HCT116 (cell line): ENCODE measurements around the gene ANKRD30B. TPM values are rescaled to one million over a fixed set of nuclear protein-coding genes. Genes with fewer than 3 reads are reported as not detected.

ENCODE experiments used
- ATAC-seq: fragments of 200-7000 bp; cut with Tn5 transposase; 2 replicates; pipeline ENCODE4 v1.9.1; 2020; ENCODE audit warnings: mild to moderate bottlenecking, moderate library complexity
- BruUV-seq: library from RNA; stranded (reverse); fragments of 400-500 nt; replicated peaks from 2 replicates; lab custom pipeline; 2021; lab: Mats Ljungman, UMichigan
- CTCF ChIA-PET: fragments of 300-600 bp; sonication (Branson Sonifier 250); formaldehyde crosslinking; loops from one replicate; lab custom pipeline; 2021; ENCODE audit warnings: antibody characterized with exemption; lab: Charles Lee
- POLR2A ChIA-PET: fragments of 300-600, 350-600 bp; sonication (Branson Sonifier 250); formaldehyde crosslinking; loops from one replicate; lab custom pipeline; 2021; ENCODE audit warnings: antibody characterized with exemption; lab: Charles Lee
- RAD21 ChIA-PET, 2 experiments: fragments of 300-600 bp; sonication (Branson Sonifier 250); formaldehyde crosslinking; loops; one replicate each; lab custom pipeline; 2023; ENCODE audit warnings: low total read pairs in 2 of 2; ENCODE audit not compliant: uncharacterized antibody in 2 of 2, unreplicated experiment in 2 of 2, low non-redundant PET in 1 of 2; lab: Charles Lee
- DNase-seq: peaks from one replicate; pipeline ENCODE4 v3.0.0-alpha.2; 2010; ENCODE audit warnings: low read depth, low spot score
- H2AFZ ChIP-seq: fragments of 200-600 bp; shearing (Covaris generic), sonication (generic); 2 replicates; pipeline ENCODE4 v1.6.1; 2017; ENCODE audit warnings: low read depth, mixed run types, mixed read lengths, antibody characterized with exemption, low read length; ENCODE audit not compliant: poor library complexity, severe bottlenecking
- H3K27ac ChIP-seq: 2 replicates; pipeline ENCODE4 v1.5.1; 2012; ENCODE audit warnings: low read depth, low read length
- H3K27me3 ChIP-seq: fragments of 200-600 bp; sonication (generic); 2 replicates; pipeline ENCODE4 v1.6.1; 2016; ENCODE audit warnings: mixed run types, low read length, mixed read lengths; ENCODE audit not compliant: insufficient read depth
- H3K36me3 ChIP-seq, 2 experiments: fragments of 200-500 bp in 1 of 2; fragments of 200-600 bp in 1 of 2; sonication (Bioruptor generic) in 1 of 2; sonication (generic) in 1 of 2; 2 replicates each; pipeline versions ENCODE4 v1.5.1 to v1.6.1; 2014 to 2016; ENCODE audit warnings: low read length in 2 of 2, inconsistent platforms in 1 of 2, mixed read lengths in 1 of 2, mixed run types in 1 of 2; ENCODE audit not compliant: insufficient read depth in 2 of 2, control insufficient read depth in 1 of 2
- H3K4me1 ChIP-seq, 2 experiments: fragments of 200-600 bp in 1 of 2; sonication (generic) in 1 of 2; 2 replicates each; pipeline versions ENCODE4 v1.5.1 to v1.6.1; 2012 to 2017; ENCODE audit warnings: low read length in 2 of 2, inconsistent platforms in 1 of 2, mild to moderate bottlenecking in 1 of 2, mixed read lengths in 1 of 2, mixed run types in 1 of 2, moderate library complexity in 1 of 2; ENCODE audit not compliant: insufficient read depth in 2 of 2, control insufficient read depth in 1 of 2
- H3K4me2 ChIP-seq: fragments of 200-600 bp; sonication (generic); 2 replicates; pipeline ENCODE4 v1.6.1; 2017; ENCODE audit warnings: mixed run types, low read length, mixed read lengths
- H3K4me3 ChIP-seq, 2 experiments: fragments of 200-600 bp in 1 of 2; sonication (generic) in 1 of 2; replicated peaks in 1 of 2; 2 replicates each; pipeline ENCODE4 v1.5.1; 2011 to 2016; ENCODE audit warnings: low read length in 2 of 2, control low read depth in 1 of 2, low read depth in 1 of 2, mild to moderate bottlenecking in 1 of 2, mixed read lengths in 1 of 2, mixed run types in 1 of 2
- H3K79me2 ChIP-seq: fragments of 200-600 bp; sonication (generic); 2 replicates; pipeline ENCODE4 v1.6.1; 2017; ENCODE audit warnings: mild to moderate bottlenecking, mixed run types, low read length, moderate library complexity, mixed read lengths; ENCODE audit not compliant: insufficient read depth
- H3K9ac ChIP-seq: fragments of 200-600 bp; sonication (generic); 2 replicates; pipeline ENCODE4 v1.6.1; 2016; ENCODE audit warnings: low read length, mixed read lengths
- H3K9me2 ChIP-seq: fragments of 200-600 bp; sonication (generic), shearing (Covaris generic); 2 replicates; pipeline ENCODE4 v1.6.1; 2017; ENCODE audit warnings: mixed run types, mild to moderate bottlenecking, moderate library complexity; ENCODE audit not compliant: insufficient read depth
- H3K9me3 ChIP-seq, 2 experiments: fragments of 200-500 bp in 1 of 2; fragments of 200-600 bp in 1 of 2; sonication (Bioruptor generic) in 1 of 2; sonication (generic) in 1 of 2; 2 replicates each; pipeline ENCODE4 v1.6.1; 2014 to 2017; ENCODE audit warnings: low read length in 2 of 2, mixed read lengths in 2 of 2, inconsistent platforms in 1 of 2, low read depth in 1 of 2, mild to moderate bottlenecking in 1 of 2, mixed run types in 1 of 2, moderate library complexity in 1 of 2; ENCODE audit not compliant: control insufficient read depth in 1 of 2, insufficient read depth in 1 of 2
- H4K20me1 ChIP-seq: fragments of 200-600 bp; sonication (generic), shearing (Covaris generic); 2 replicates; pipeline ENCODE4 v1.6.1; 2017; ENCODE audit warnings: mixed run types, mild to moderate bottlenecking, moderate library complexity; ENCODE audit not compliant: insufficient read depth
- ATF3 ChIP-seq: IDR thresholded peaks from 2 replicates; pipeline ENCODE4 v1.6.1; 2012
- CBX3 ChIP-seq: IDR thresholded peaks from 2 replicates; pipeline ENCODE4 v1.6.1; 2012; ENCODE audit warnings: low read depth
- CEBPB ChIP-seq: IDR thresholded peaks from 2 replicates; pipeline ENCODE4 v1.6.1; 2012; ENCODE audit warnings: low read depth
- ELF1 ChIP-seq: IDR thresholded peaks from 2 replicates; pipeline ENCODE4 v1.6.1; 2012; ENCODE audit warnings: low read depth, borderline replicate concordance
- EZH2 ChIP-seq: fragments of 200-600 bp; sonication (generic); IDR thresholded peaks from 2 replicates; pipeline ENCODE4 v1.6.1; 2017; ENCODE audit warnings: antibody characterized with exemption, mixed run types
- EZH2phosphoT487 ChIP-seq: fragments of 200-600 bp; IDR thresholded peaks from 2 replicates; pipeline ENCODE4 v1.6.1; 2018; ENCODE audit warnings: antibody characterized with exemption, borderline replicate concordance
- JUND ChIP-seq: IDR thresholded peaks from 2 replicates; pipeline ENCODE4 v1.6.1; 2012
- POLR2AphosphoS5 ChIP-seq: IDR thresholded peaks from 2 replicates; pipeline ENCODE4 v1.6.1; 2011; ENCODE audit warnings: mild to moderate bottlenecking, low read depth, low read length, moderate library complexity
- REST ChIP-seq: IDR thresholded peaks from 2 replicates; pipeline ENCODE4 v1.6.1; 2012; ENCODE audit warnings: low read depth
- SIN3A ChIP-seq: IDR thresholded peaks from 2 replicates; pipeline ENCODE4 v1.6.1; 2012; ENCODE audit warnings: low read depth
- SP1 ChIP-seq: IDR thresholded peaks from 2 replicates; pipeline ENCODE4 v1.6.1; 2012; ENCODE audit warnings: low read depth
- SRF ChIP-seq: IDR thresholded peaks from 2 replicates; pipeline ENCODE4 v1.6.1; 2012; ENCODE audit warnings: low read depth
- TCF7L2 ChIP-seq: IDR thresholded peaks from 2 replicates; pipeline ENCODE4 v1.7.0; 2011; ENCODE audit warnings: borderline replicate concordance, inconsistent platforms; ENCODE audit not compliant: insufficient read depth, insufficient read length; ENCODE audit errors: extremely low read depth
- ZFX ChIP-seq: fragments of 450-650 bp; IDR thresholded peaks from 2 replicates; pipeline ENCODE4 v1.6.1; 2017
- intact Hi-C: fragments of 100-400 bp; cut with micrococcal nuclease; formaldehyde crosslinking; loops from 2 replicates; pipeline ENCODE4 v1.10.0; 2022
- total RNA-seq: library from RNA; stranded (reverse); gene quantifications from one replicate; pipeline ENCODE4 v1.2.1, GENCODE V29; 2021; ENCODE audit not compliant: unreplicated experiment
- TF ChIP-seq, protein P1 (sequence below): IDR thresholded peaks from 2 replicates; pipeline ENCODE4 v1.6.1; 2011; ENCODE audit warnings: mild to moderate bottlenecking, low read length, moderate library complexity; ENCODE audit not compliant: insufficient replicate concordance; ENCODE audit errors: extremely low read depth

The ANKRD30B gene
- total RNA-seq, 1 experiment from 2014 or later = not detected

GRCh38 chr18:14746897-14747296 is 1.1 kb upstream of the ANKRD30B start:
- no peaks in the 10 kb centered on the region for H3K79me2 ChIP-seq
- H3K4me2 ChIP-seq = no peak overlapping the region
- H2AFZ ChIP-seq = no peak overlapping the region
- TF ChIP-seq CEBPB (no peak), ZFX (no peak), EZH2 (no peak), POLR2AphosphoS5 (no peak), EZH2phosphoT487 (no peak), TCF7L2 (no peak), SRF (no peak), ELF1 (no peak), SIN3A (no peak)
- no peaks in the 10 kb centered on the region for H3K27me3 ChIP-seq
- no peaks in the 10 kb centered on the region for H3K36me3 ChIP-seq
- ATAC-seq (no peak), DNase-seq (no peak)
- intact Hi-C loops = no loop called here
- BruUV-seq = no TSS peak
- H3K4me1 ChIP-seq = no peaks in the 10 kb centered on the region
- H3K9me3 ChIP-seq = peaks cover 0 to 3% of the 10 kb centered on the region in 2 experiments; a peak in 2 of 4 replicates
- ChIA-PET RAD21 (no interaction called here), POLR2A (no interaction called here), CTCF (no interaction called here)
- H3K27ac ChIP-seq = no peak overlapping the region
- no peak overlapping the region for H3K4me3 ChIP-seq
- H4K20me1 ChIP-seq = no peaks in the 10 kb centered on the region
- H3K9ac ChIP-seq = no peak overlapping the region
- no peaks in the 10 kb centered on the region for H3K9me2 ChIP-seq

DNA sequence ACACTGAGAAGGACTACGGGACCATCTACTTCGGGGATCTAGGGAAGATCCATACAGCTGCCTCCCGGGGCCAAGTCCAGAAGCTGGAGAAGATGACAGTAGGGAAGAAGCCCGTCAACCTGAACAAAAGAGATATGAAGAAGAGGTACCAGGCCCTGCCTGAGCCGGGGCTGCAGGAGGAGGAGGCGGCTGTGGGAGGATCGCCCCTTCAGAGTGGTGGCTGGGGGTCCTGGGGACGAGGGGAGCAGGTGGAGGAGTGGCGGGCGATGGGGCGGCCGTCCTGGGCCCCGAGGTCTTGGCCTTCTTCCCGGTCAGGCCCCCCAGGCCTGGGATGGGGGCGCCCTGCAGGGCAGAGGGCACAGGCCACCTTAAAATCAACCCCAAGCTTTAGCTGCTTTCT is 524 bp downstream of the ANKRD30B start:
- H3K79me2 ChIP-seq = no peaks in the 10 kb centered on the region

More for the DNA sequence above, 524 bp downstream of the ANKRD30B start:
- TF ChIP-seq POLR2AphosphoS5 (no peak), JUND (no peak), CBX3 (no peak), ATF3 (no peak), SP1 (no peak), REST (no peak)
- TF ChIP-seq, protein P1, sequence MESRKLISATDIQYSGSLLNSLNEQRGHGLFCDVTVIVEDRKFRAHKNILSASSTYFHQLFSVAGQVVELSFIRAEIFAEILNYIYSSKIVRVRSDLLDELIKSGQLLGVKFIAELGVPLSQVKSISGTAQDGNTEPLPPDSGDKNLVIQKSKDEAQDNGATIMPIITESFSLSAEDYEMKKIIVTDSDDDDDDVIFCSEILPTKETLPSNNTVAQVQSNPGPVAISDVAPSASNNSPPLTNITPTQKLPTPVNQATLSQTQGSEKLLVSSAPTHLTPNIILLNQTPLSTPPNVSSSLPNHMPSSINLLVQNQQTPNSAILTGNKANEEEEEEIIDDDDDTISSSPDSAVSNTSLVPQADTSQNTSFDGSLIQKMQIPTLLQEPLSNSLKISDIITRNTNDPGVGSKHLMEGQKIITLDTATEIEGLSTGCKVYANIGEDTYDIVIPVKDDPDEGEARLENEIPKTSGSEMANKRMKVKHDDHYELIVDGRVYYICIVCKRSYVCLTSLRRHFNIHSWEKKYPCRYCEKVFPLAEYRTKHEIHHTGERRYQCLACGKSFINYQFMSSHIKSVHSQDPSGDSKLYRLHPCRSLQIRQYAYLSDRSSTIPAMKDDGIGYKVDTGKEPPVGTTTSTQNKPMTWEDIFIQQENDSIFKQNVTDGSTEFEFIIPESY = no peak
- TF ChIP-seq, all 23 proteins: peak for 0
- RAD21 ChIA-PET = no interaction called here
- peaks cover 3 to 4% of the 10 kb centered on the region in 2 experiments; a peak in 2 of 4 replicates for H3K9me3 ChIP-seq
- no peaks in the 10 kb centered on the region for H4K20me1 ChIP-seq
- BruUV-seq = no TSS peak
- POLR2A ChIA-PET = no interaction called here
- no peak overlapping the region for H3K9ac ChIP-seq
- CTCF ChIA-PET = no interaction called here
- no peaks in the 10 kb centered on the region for H3K27me3 ChIP-seq
- no peaks in the 10 kb centered on the region for H3K9me2 ChIP-seq
- no peak overlapping the region for H3K4me3 ChIP-seq
- H2AFZ ChIP-seq = no peak overlapping the region
- H3K27ac ChIP-seq = no peak overlapping the region
- no peaks in the 10 kb centered on the region for H3K4me1 ChIP-seq
- no peaks in the 10 kb centered on the region for H3K36me3 ChIP-seq
- no peak overlapping the region for H3K4me2 ChIP-seq
- ATAC-seq (no peak), DNase-seq (no peak)
- intact Hi-C loops = no loop called here
